Liver (tissue), 3 donors: ENCODE measurements around the gene DBH.

Experiments
- CTCF ChIP-seq: fragments of 150-350 bp; IDR thresholded peaks from 2 replicates; pipeline ENCODE4 v1.5.1; 2017; ENCODE audit warnings: improper control_type of control experiment, low read depth, low read length; ENCODE audit not compliant: missing input control
- GABPA ChIP-seq, 2 donors: IDR thresholded peaks in 1 of 2; conservative IDR thresholded peaks in 1 of 2; 2 replicates each; pipeline ENCODE4 v1.6.1; 2016; ENCODE audit warnings: antibody characterized with exemption in 2 of 2, mild to moderate bottlenecking in 1 of 2, moderate library complexity in 1 of 2
- JUND ChIP-seq, 2 donors: IDR thresholded peaks; 2 replicates each; pipeline ENCODE4 v1.6.1; 2016; ENCODE audit warnings: antibody characterized with exemption in 2 of 2
- RAD21 ChIP-seq, 2 donors: IDR thresholded peaks; 2 replicates each; pipeline ENCODE4 v1.6.1; 2016; ENCODE audit warnings: antibody characterized with exemption in 2 of 2, mild to moderate bottlenecking in 2 of 2
- TF ChIP-seq, protein P1 (sequence below): IDR thresholded peaks from 2 replicates; pipeline ENCODE4 v1.6.1; 2016; ENCODE audit warnings: antibody characterized with exemption, mild to moderate bottlenecking
- donor health status: healthy.
- donor health status: healthy.

- TF ChIP-seq, protein P1, sequence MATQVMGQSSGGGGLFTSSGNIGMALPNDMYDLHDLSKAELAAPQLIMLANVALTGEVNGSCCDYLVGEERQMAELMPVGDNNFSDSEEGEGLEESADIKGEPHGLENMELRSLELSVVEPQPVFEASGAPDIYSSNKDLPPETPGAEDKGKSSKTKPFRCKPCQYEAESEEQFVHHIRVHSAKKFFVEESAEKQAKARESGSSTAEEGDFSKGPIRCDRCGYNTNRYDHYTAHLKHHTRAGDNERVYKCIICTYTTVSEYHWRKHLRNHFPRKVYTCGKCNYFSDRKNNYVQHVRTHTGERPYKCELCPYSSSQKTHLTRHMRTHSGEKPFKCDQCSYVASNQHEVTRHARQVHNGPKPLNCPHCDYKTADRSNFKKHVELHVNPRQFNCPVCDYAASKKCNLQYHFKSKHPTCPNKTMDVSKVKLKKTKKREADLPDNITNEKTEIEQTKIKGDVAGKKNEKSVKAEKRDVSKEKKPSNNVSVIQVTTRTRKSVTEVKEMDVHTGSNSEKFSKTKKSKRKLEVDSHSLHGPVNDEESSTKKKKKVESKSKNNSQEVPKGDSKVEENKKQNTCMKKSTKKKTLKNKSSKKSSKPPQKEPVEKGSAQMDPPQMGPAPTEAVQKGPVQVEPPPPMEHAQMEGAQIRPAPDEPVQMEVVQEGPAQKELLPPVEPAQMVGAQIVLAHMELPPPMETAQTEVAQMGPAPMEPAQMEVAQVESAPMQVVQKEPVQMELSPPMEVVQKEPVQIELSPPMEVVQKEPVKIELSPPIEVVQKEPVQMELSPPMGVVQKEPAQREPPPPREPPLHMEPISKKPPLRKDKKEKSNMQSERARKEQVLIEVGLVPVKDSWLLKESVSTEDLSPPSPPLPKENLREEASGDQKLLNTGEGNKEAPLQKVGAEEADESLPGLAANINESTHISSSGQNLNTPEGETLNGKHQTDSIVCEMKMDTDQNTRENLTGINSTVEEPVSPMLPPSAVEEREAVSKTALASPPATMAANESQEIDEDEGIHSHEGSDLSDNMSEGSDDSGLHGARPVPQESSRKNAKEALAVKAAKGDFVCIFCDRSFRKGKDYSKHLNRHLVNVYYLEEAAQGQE, result no peak
- TF ChIP-seq CTCF (no peak), RAD21 (IDR thresholded peaks at IDR 0.05) (no peak), GABPA (IDR thresholded peaks at IDR 0.05 in 1 of 2, conservative IDR thresholded peaks at IDR 0.05 in 1 of 2) (no peak), JUND (IDR thresholded peaks at IDR 0.05) (no peak)
Measured at GRCh38 chr9:133682818-133683585, 46.8 kb downstream of the DBH start.
